Measurements from ENCODE around the gene ARSJ.
A peak's percentile ranks its signal among the peaks of the same experiment; 100 is the strongest.
"Not testable (repeated sequence)": the region's sequence is repeated elsewhere in the genome, so short reads cannot be mapped to it uniquely, and the experiment has no call there.

The ARSJ gene

GRCh38 chr4:113955411-113955810 is 24.0 kb downstream of the ARSJ start:
- no peak for DNase-seq

DNA sequence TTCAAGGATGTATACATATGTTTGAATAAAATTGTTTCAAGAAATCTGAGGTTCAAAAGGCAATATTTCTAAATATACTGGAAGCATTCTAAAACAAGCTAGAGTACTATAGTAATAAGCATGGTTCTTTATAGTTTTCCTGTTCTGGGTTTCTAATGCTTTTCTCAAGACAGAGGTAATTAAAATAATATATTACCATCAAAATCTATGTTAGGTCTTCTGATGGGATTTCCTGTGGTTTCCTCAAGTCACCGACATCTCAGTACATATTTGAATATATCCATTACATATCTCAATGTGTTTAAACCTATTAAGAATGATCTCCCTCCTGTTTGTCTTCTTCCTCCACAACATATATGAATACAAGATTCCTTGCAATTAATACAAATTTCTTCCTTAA is 25.6 kb downstream of the ARSJ start:
- DNase-seq: no peak

- DNase-seq: peak; percentile 40
Observed at GRCh38 chr4:113952452-113953029, 26.9 kb downstream of the ARSJ start.

DNA sequence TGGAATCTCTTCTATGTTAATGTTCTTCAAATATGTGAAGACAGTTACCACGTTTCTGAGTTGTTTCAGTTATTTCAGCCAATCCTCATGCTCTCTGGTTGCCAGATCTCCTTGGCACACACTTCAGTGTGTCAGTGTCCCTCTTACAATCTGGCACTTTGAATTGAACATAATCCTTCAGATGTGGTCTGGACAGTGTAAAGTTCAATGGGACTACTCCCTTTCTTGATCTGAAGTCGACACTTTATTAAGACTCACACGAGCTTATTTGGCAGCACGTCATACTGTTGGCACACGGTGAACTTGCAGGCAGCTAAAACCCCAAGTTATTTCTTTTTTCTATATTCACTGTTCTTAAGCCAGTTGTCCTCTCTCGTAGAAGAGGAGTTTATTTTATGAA is 28.2 kb downstream of the ARSJ start:
- no peak for DNase-seq

GRCh38 chr4:113950207-113950606 is 29.2 kb downstream of the ARSJ start:
- no peak for DNase-seq

DNA sequence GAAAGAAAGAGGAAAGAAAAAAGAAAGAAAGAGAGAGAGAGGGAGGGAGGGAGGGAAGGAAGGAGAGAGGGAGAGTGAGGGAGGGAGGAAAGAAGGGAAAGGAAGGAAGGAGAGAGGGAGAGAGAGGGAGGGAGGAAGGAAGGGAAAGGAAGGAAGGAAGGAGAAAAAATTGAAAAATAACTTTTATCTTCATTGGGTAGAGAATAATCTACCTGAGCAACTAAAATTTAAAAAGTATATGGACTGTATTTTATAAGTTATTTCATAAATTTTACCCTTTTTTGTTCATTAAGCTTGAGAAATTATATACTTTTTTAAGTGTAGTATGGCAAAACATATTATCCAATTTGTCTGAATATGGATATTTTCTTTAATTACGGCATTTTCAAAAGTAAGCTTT is 32.0 kb downstream of the ARSJ start:
- DNase-seq: no peak

DNA sequence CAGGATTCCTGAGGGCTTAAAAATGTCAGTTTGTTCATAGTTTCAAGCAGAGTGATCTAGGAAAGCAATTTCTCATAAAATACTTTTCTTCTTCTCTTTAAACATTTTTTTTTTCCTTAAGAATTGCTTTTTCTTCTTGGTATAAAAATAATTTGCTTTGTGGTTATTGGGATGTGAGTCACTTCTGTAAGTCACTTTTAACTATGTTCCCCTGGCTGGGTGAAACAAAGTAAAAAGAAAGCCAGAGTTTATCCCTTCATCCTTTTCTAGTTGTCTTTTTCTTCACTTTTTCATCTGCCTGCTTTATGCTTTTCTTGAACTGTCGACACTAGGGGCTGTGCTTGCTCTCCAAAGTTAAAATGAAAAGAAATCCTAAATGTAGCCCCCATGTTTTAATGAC is 33.5 kb downstream of the ARSJ start:
- no peak for DNase-seq

DNA sequence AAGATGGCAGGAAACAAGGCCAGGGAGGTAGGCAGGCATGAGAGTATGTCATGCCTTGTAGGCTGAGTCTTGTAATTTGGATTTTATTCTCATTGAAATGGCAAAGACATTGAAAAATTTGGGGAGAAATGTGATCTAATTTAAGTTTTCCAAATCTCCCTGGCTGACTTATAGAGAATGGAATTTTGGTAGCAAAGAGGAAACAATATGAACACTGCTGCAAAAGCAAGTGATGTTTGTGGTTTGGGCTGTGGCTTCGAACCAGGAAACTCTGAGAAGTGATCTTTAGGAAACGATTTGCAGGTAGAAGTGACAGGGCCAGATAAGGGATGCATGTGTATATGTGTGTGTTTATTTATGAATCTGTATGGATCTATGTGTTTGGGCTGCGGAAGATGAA is 35.6 kb downstream of the ARSJ start:
- DNase-seq: peak; percentile 4

DNA sequence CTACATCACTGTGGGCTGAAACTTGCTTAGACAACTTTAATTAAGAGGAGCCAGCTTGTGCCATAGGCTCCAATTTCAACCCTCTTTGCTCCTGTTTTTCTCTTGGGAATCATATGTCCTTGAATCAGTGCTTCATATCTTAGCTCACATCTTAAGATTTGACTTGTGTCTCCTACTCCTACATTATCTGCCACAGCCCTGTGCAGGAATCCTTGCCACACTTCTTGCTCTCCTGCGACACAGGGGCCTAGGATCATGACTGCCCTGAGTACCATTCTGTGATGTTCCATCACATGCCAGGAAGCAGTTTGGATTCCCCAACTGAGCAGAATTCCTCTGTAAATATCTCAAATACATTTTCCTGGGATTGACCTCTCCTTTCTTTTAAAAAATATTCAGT is 36.4 kb downstream of the ARSJ start:
- no peak for DNase-seq

DNA sequence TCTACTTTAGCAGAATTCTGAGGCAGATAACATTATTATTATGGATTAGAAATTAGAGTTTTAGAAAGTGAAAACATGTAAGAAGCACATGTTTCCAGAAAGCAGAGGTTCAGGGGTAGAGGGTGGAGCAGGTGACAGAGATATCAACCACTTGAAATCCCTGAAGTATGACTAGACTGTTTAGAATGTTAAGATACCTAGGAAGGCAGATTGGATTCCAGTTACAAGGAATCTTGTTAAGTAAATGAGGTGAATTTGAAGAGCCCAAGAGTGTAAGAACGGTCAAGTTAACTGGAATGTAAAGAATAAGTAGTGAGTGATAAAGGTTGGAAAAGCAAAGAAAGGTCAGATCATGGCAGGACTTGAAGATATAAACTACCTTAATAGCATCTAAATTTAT is 37.6 kb downstream of the ARSJ start:
- no peak for DNase-seq

DNA sequence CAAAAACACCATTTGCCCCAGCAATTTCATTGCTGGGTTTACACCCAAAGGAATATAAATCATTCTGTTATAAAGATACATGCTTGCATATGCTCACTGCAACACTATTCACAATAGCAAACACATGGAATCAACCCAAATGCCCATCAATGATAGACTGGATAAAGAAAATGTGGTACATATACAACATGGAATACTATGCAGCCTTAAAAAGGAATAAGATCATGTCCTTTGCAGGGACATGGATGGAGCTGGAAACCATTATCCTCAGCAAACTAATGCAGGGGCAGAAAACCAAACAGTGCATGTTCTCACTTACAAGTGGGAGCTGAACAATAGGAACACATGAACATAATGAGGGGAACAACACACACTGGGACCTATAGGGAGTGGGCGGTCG is 39.3 kb downstream of the ARSJ start:
- DNase-seq: not testable (repeated sequence)

GRCh38 chr4:113935190-113935589 is 44.3 kb downstream of the ARSJ start:
- DNase-seq: no peak

DNA sequence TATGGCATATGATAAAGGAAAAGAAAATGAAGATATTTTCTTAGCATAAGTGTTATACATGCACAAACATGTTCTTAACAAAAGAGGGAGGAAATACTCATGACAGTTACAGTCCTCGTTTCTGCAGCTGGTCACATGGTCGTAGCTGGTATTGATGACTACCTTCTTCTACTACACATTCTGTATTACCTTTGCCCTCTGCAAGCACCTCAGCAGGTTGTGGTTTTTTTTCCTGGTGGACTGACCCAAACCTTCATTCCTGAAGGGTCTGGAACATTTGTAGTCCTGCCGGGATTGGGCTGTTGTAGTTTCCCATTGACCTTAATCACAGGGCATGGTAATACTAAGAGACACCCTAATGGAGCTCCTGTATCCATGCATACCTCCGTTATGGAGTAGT is 54.7 kb downstream of the ARSJ start:
- DNase-seq: not testable (repeated sequence)

- DNase-seq: no peak
Observed at GRCh38 chr4:113921089-113921794, 58.2 kb downstream of the ARSJ start.

DNA sequence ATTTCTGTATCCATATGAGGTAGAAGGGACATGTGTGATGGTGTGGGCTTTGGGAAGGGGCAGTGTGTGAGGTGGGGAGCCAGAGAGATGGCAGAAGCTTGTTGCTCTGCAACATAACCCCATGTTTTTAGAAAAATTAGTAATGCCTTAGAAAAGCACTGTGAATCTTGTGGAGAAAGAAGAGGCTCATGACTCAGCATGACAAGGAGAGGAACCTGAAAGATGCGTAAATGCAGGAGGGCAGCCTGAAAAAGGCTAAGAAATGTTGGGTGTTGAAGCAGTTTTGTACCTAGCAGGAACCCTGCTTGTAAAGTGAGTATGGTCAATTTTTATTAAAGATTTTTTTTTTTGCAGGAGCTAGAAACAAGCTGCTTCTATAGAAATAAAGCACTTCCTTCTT is 59.8 kb downstream of the ARSJ start:
- no peak for DNase-seq

GRCh38 chr4:113919145-113919544 is 60.3 kb downstream of the ARSJ start:
- DNase-seq: no peak

DNA sequence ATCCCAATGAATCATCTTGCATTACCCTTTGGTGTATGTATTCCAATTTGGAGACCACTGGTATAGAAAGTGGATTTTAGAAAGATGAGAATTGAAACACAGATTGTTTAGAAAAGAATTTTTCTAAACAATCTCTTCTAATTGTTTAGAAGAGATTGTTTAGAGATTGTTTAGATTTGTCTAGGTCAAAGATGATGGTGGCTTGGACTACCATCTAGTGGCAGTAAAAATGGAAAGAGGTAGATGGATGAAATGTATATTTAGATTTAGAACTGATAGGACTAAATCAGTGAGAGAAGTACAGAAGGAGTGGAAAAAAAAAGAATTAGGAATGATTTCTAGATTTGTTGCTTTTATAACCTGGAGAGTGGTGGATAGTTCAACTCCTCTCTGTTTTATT is 70.6 kb downstream of the ARSJ start:
- peak; percentile 34 for DNase-seq

- DNase-seq: no peak
Observed at GRCh38 chr4:113907559-113907958, 71.9 kb downstream of the ARSJ start.

GRCh38 chr4:113905301-113905700 is 74.1 kb downstream of the ARSJ start:
- no peak for DNase-seq

- DNase-seq: no peak
Observed at GRCh38 chr4:113904877-113905276, 74.6 kb downstream of the ARSJ start.

DNA sequence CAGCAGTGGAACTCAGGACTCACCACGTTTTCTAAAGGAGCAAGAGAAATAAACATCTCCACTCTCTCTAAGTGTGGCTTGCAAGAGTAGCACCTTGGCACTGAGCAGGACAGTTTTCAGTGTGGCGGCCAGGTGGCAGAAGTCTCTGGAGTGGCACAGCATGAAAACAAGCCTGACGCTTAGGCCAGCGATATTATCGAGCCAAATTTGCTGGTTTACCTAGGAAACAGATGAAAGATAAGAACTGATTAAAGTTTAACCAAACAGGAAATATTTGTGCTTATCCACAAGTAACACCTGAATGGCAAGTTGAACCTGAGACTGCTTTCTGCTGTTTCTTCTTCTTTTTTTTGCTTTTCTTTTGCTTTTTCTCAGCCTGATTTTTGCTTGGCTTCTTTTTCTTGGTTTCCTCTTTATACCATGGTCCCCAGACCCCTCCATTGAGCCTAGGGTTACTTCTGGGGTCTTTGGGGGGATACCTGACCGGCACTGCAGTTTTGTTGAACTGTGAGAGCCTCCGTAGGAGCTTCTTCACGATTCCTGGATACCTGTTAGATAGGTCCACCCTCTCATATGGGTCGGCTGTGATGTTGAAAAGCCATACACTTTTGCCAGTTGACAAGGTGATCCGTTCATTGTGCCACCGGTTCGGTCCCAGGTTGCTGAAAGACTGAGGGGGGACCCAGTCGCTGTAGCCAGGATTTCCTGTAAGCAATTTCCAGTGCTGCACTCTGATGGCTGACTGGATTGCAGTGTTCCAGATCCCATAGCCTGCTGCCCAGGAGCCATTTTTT is 77.3 kb downstream of the ARSJ start:
- peak; percentile 80 for DNase-seq

- DNase-seq: peak; percentile 67
Observed at GRCh38 chr4:113899271-113900070, 80.0 kb downstream of the ARSJ start.

DNA sequence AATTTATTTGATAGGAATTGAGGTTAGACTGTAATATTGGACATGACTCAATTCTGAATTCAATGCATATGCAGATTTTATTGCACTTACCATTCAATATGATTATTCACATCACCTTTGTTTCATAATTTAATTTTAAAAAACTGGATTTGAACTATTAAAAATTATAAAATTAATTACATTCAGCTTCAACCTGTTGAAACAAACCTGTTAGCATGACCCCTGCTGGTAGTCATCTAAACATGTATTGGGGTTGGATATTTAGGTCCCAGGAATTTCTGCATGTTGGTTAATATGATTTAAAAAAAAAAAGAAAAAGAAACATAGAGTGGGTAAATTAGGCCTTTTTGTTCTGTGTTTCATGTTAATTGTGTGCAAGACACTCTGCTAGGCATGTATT is 85.9 kb downstream of the ARSJ start:
- no peak for DNase-seq
